Type B pancreatic cell (in vitro differentiated cells): ENCODE measurements around the gene WFIKKN2. TPM values are rescaled to one million over a fixed set of nuclear protein-coding genes. Genes with fewer than 3 reads are reported as not detected.

Experiments
- DNase-seq: peaks from one replicate; pipeline ENCODE4 v3.0.0; 2021; ENCODE audit warnings: mixed read lengths; ENCODE audit not compliant: unreplicated experiment; ENCODE audit errors: extremely low spot score
- H3K27ac Mint-ChIP-seq: 2 replicates; pipeline ENCODE4 v1.8.0; 2021; ENCODE audit warnings: mild to moderate bottlenecking, mixed read lengths
- H3K27me3 Mint-ChIP-seq: 2 replicates; pipeline ENCODE4 v1.8.0; 2021; ENCODE audit warnings: mixed read lengths
- H3K36me3 Mint-ChIP-seq: 2 replicates; pipeline ENCODE4 v1.8.0; 2021; ENCODE audit warnings: mixed read lengths
- H3K4me1 Mint-ChIP-seq: one replicate; pipeline ENCODE4 v1.8.0; 2021; ENCODE audit warnings: mixed read lengths; ENCODE audit not compliant: unreplicated experiment
- H3K4me3 Mint-ChIP-seq: 2 replicates; pipeline ENCODE4 v1.8.0; 2021; ENCODE audit warnings: mild to moderate bottlenecking, mixed read lengths
- H3K9me3 Mint-ChIP-seq: 2 replicates; pipeline ENCODE4 v1.8.0; 2021; ENCODE audit warnings: mixed read lengths
- CTCF ChIP-seq: fragments of 200-600 bp; sonication (generic); conservative IDR thresholded peaks from 2 replicates; pipeline ENCODE4 v1.5.0; 2021; ENCODE audit warnings: antibody characterized with exemption, mild to moderate bottlenecking
- long read RNA-seq: library from polyadenylated mRNA; unstranded; transcript quantifications from one replicate; pipeline ENCODE4 v2.0.0, GENCODE V29; 2020
- total RNA-seq: library from RNA; stranded (reverse); gene quantifications from 2 replicates; pipeline ENCODE4 v1.2.1, GENCODE V29; 2021; ENCODE audit warnings: low replicate concordance

Gene WFIKKN2
- 1.7 TPM in 1 of 2 replicates, not detected in the other for total RNA-seq
- long read RNA-seq = 0 reads

- Mint-ChIP-seq H3K27me3 (peaks cover 4% of the 10 kb centered on the region), H3K4me3 (peak within 1 kb of the TSS; percentile 66), H3K4me1 (peaks cover 45% of the 10 kb centered on the region), H3K27ac (peak within 1 kb of the TSS; percentile 59), H3K36me3 (no peaks in the 10 kb centered on the region), H3K9me3 (no peaks in the 10 kb centered on the region)
- no peak for TF ChIP-seq CTCF
- DNase-seq = no peak
These were observed at the start of gene WFIKKN2 for GRCh38 chr17:50835301-50836234. Gene WFIKKN2 (plus strand): TSS chr17:50835586. CDS start chr17:50835938, 352 bp downstream.

GRCh38 chr17:50785946-50786570 lies 49.3 kb upstream of the WFIKKN2 start:
- DNase-seq = no peak
- TF ChIP-seq CTCF = no peak
- Mint-ChIP-seq H3K27me3 (no peaks in the 10 kb centered on the region), H3K9me3 (no peaks in the 10 kb centered on the region), H3K36me3 (no peaks in the 10 kb centered on the region), H3K4me3 (no peak overlapping the region), H3K27ac (peak overlapping the region; percentile 41), H3K4me1 (peaks cover 31% of the 10 kb centered on the region)

- no peak for DNase-seq
- Mint-ChIP-seq H3K27ac (peak overlapping the region; percentile 59), H3K4me3 (no peak overlapping the region), H3K4me1 (peaks cover 31% of the 10 kb centered on the region), H3K9me3 (no peaks in the 10 kb centered on the region), H3K27me3 (no peaks in the 10 kb centered on the region), H3K36me3 (no peaks in the 10 kb centered on the region)
- TF ChIP-seq CTCF = no peak
These were observed 48.3 kb upstream of the WFIKKN2 start for GRCh38 chr17:50787106-50787505.

GRCh38 chr17:50790618-50791017 lies 44.8 kb upstream of the WFIKKN2 start:
- Mint-ChIP-seq H3K4me1 (peaks cover 34% of the 10 kb centered on the region), H3K27me3 (no peaks in the 10 kb centered on the region), H3K4me3 (no peak overlapping the region), H3K36me3 (no peaks in the 10 kb centered on the region), H3K27ac (peak overlapping the region; percentile 48), H3K9me3 (no peaks in the 10 kb centered on the region)
- no peak for TF ChIP-seq CTCF
- DNase-seq = no peak

GRCh38 chr17:50792132-50792531 lies 43.3 kb upstream of the WFIKKN2 start:
- H3K4me1 Mint-ChIP-seq = peaks cover 27% of the 10 kb centered on the region
- H3K4me3 Mint-ChIP-seq = no peak overlapping the region
- H3K36me3 Mint-ChIP-seq = no peaks in the 10 kb centered on the region
- no peak for DNase-seq
- H3K27me3 Mint-ChIP-seq = no peaks in the 10 kb centered on the region
- no peaks in the 10 kb centered on the region for H3K9me3 Mint-ChIP-seq
- H3K27ac Mint-ChIP-seq = no peak overlapping the region
- TF ChIP-seq CTCF = no peak
